Activated T-cell treated with anti-CD3 and anti-CD28 coated beads, Interleukin-2, amount 50 U/mL, for 48 hours (primary cell): ENCODE results near the gene RASGRP2.
"Not testable (repeated sequence)": the region's sequence is repeated elsewhere in the genome, so short reads cannot be mapped to it uniquely, and the experiment has no call there.

ENCODE experiments used
- DNase-seq, 2 experiments: peaks; one replicate each; pipeline ENCODE4 v3.0.0-alpha.2; 2020

Gene RASGRP2

DNA sequence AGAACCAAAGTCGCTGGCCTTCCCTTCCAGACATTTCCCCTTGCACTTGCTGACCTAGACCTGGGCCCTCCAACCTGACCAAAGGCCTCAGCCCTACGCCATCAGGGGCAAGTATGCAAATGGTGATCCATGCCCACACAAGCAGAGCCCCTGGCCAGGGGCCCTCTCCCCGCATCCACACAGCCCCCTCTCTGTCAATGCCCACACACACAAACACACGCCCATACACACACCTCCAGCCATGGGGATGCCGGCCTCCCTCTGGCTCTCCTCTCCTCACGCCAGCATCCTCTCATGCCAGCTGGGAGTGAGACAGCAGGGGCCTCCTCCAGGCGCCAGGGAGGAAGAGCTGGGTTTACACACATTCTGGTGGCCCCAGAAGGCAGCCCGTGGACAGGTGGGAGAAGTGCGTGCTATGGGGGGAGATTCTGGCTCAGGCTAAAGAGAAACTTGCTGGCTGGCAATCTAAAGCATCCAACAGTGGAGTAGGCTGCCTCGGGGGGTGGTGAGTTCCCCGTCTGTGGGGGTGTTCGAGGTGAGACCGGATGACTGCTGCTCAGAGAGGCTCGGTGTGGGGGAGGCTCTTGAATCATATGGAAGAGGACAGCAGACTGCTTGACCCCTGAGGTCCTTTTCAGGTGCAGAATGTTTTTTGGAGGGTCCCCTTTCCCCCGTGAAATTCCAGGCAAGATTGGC lies 25.7 kb downstream of the RASGRP2 start:
- no peak for DNase-seq

DNA sequence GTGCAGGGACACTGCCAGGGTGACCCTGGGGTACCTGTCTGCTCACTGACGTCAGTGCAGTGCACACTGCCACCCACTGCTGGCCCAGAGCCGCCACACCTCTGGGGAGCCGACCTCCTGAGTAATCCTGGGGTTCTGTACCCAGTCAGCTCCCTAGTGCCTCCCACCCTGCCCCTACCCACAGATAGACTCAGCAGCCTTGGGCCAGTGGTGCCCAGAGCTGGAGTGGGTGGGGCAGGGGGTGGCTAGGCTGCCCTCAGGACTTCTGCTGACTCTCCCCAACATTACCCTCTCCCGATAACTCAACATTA lies 26.7 kb downstream of the RASGRP2 start:
- DNase-seq, result no peak

GRCh38 chr11:64716473-64717267 lies 27.3 kb downstream of the RASGRP2 start:
- no peak for DNase-seq

DNA sequence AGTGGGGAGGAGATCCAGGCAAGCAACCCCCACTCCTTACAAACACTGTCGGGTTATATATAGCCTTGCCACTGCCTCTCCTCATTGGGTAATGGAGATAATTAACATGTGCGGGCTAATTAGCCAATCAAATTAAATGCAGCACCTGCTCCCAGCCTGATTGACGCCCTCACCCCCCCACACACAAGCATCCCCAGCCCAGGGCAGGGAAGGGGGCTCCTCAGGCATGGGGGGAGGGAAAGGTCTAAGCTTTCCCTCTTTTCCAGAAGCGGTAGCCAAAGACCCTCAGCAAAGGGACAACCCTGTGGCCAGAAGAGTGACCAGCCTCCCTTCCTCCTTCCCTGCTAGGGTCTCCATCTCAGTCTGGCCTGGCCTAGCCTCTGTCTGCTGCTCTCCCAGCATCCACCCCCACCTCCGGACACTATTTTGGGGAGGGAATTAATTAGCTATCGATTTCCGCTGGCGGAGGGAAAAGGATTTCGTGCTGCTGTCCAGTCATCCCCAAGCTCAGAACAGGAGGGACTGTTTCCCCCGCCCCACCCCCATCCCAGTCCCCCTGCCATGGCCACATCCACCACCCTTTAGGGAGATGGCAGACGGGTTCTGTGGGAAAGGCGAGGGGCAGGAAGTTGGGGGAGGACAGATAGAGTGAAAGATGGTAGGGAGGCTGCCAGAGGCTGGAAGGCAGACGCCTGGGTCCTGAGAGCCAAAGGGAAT lies 28.0 kb downstream of the RASGRP2 start:
- no peak for DNase-seq

GRCh38 chr11:64715110-64715509 lies 28.8 kb downstream of the RASGRP2 start:
- no peak for DNase-seq

DNA sequence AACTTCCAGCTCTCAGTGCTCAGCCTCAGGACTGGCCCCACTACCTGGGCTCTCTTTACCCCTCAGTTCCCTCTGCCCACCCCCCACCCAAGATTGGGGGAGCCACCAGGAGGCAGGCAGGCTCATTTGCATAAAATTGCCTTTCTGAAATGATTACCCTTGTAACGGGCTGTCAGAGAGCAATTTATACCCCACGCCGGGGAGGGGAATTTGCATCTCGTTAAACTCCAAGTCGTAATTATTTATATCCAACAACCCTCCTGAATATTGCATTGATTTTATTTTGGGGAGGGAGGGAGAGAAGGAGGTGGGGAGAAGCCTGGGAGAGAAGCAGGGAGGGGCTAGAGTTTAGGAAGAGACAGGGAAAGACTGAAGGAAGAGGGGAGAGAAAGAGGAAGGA lies 29.3 kb downstream of the RASGRP2 start:
- no peak for DNase-seq

- no peak for DNase-seq
These were observed 30.1 kb downstream of the RASGRP2 start for GRCh38 chr11:64713781-64714363.

DNA sequence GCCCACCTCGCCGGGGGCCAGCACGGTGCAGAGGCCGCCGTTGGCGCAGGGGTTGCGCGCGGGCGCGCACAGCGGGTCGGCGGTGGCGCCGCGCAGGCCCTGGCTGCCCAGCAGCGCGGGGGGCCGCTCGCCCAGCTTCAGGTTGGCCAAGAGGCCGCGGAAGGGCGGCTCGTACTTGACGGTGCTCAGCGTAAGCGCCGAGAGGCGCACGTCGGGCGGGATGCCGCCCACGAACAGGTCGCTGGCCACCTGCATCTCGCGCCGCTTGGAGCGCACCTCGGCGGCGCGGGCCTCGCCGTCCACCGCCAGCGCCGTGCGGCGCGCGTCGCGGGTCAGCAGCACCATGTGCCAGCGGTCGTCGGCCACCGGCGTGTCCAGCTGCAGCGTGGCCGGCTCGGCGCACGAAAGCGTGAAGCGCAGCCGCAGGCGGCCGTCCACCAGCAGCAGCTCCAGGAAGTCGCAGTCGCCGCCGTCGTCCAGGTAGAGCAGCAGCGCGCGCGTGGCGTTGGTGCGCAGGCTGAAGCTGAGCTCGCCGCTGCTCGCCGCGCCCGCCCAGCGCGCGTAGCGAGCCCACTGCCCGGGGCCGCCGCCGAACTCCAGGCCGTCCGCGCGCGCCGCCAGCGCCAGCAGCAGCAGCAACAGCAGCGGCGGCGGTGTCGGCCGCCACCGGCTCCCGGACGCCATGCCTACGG lies 30.8 kb downstream of the RASGRP2 start:
- peak in 1 of 2 experiments; percentile 41 for DNase-seq

- peak in 1 of 2 experiments; percentile 41 for DNase-seq
These were observed 31.4 kb downstream of the RASGRP2 start for GRCh38 chr11:64712430-64713015.

- DNase-seq, result no peak
These were observed 32.0 kb downstream of the RASGRP2 start for GRCh38 chr11:64711956-64712362.

- no peak for DNase-seq
These were observed 32.6 kb downstream of the RASGRP2 start for GRCh38 chr11:64711138-64711955.

- no peak for DNase-seq
These were observed 33.4 kb downstream of the RASGRP2 start for GRCh38 chr11:64710418-64711137.

DNA sequence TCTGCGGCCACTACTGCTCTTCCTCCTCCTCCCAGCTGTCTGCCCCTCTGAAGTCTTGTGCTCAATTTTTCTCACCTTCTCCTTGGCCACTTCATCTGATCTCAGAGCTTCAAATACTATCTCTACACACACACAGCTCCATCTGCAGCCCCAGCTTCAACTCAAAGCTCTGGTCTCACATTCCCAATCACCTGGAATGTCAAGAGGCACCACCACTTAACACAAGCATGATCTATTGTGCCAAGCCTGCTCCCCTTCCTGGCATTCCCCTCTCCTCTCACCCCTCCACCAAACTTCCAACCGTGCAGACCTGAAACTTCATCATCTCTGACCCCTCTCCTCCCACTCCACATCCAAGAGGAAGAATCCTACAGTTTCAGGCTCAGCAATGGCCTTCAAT lies 38.4 kb downstream of the RASGRP2 start:
- no peak for DNase-seq

DNA sequence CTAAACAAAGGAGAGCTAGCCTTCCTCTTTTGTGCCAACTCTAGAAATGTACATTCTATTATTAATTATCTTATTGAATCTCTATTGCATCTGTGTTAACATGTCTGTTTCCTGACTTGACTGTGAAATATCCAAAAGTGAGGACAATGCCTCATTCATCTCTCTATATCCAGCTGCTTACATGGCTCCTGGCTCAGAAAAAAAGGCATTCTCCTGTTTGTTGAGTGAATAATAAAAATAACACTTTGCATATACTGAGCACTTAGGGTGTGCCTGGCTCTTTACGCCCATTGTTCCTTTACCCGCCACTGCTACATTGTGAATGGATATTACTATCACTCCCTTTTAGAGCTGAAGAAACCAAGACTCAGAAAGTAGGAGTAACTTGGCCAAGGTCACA lies 40.9 kb downstream of the RASGRP2 start:
- no peak for DNase-seq

DNA sequence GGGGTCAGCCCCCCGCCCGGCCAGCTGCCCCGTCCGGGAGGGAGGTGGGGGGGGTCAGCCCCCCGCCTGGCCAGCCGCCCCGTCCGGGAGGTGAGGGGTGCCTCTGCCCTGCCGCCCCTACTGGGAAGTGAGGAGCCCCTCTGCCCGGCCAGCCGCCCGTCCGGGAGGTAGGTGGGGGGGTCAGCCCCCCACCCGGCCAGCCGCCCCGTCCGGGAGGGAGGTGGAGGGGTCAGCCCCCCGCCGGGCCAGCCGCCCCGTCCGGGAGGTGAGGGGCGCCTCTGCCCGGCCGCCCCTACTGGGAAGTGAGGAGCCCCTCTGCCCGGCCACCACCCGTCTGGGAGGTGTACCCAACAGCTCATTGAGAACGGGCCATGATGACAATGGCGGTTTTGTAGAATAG lies 42.0 kb downstream of the RASGRP2 start:
- not testable (repeated sequence) for DNase-seq

GRCh38 chr11:64698427-64698826 lies 45.5 kb downstream of the RASGRP2 start:
- DNase-seq, result no peak

DNA sequence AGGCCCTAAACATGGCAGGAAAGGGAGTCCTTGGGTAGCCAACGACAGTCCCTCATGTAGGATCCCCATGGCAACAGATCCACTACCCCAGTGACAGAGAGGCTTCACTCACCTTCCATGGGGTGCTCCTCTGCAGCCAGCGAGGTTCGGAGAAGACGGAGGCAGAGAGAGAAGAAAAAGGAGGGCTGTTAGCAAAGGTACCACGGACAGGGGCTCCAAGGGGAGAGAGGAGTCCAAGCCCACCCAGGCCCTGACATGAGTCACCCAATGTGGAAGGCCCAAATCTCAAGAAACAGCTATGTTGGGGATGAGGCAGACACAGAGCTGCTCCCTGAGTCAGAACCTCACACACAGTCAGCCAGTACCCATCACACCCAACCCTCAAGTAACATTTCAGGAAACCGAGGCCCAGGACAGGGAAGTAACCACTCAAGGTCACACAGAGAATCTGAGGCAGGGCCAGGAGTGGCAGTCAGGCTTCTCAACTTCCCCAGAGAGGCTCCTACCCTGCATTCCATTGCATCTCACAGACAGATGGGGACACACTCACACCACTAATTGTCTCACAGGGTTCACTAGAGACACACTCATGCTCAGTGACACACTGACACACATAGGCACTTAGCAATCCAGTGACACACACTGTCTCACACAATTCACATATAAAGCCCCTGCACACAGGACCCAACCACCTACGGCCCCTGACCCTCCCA lies 46.1 kb downstream of the RASGRP2 start:
- DNase-seq, result no peak

DNA sequence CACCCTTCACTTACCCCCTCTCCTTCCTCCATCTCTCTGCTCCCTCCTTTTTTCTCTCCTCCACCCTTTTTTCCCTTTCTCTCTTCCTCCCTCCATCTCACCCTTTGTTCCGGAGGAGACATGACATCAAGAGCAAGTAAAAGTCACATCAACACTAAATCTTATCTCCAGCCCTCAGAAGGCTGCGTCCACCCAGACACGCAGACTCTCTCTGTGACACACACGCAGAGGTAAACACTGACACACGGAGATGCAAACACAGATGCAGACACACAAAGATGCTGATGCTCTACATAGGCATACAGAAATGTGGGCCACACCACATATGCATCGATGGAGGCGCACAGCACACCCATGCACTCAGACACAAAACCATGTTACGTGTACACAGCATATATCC lies 47.9 kb downstream of the RASGRP2 start:
- DNase-seq, result no peak

GRCh38 chr11:64695548-64695947 lies 48.4 kb downstream of the RASGRP2 start:
- no peak for DNase-seq

DNA sequence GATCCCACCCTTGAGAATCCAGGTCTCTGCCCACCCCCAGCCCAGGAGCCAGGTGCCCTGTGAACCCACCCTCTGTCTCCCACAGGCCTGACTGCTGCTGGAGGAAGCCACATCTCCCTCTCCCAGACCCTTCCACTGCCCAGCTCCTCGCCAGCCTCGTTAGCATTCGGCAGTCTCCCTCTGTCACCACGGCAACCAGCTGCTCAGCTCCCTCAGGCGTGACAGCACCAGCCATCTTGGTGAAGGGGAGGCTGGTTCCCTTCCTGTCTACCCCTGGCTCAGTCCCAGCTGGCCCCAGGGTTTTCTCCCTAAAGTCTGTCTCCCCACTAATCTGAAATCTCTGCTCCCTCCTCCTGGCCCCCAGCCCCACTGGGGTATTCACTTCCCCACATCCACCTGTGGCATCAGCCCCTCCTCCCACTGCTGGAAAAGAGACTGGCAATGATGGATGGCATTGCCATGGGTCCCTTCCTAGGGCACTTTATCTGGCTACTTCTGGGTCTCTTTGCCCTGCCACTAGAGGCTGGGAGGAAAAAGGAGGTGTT lies 49.0 kb downstream of the RASGRP2 start:
- DNase-seq, result no peak
